AG08396 (cell line): ENCODE measurements around the gene LSAMP.
"Not testable (repeated sequence)": the region's sequence is repeated elsewhere in the genome, so short reads cannot be mapped to it uniquely, and the experiment has no call there.

ENCODE experiments used
- DNase-seq: peaks from one replicate; pipeline ENCODE4 v3.0.0; 2012; ENCODE audit warnings: low spot score, mixed read lengths

Gene LSAMP

GRCh38 chr3:115834068-115834467, 611.2 kb downstream of the LSAMP start:
- DNase-seq = peak; percentile 33

- DNase-seq = no peak
Observed at GRCh38 chr3:115833074-115833473, 612.2 kb downstream of the LSAMP start.

- DNase-seq = no peak
Observed at GRCh38 chr3:115832265-115832664, 613.0 kb downstream of the LSAMP start.

- DNase-seq = no peak
Observed at GRCh38 chr3:115831864-115832263, 613.4 kb downstream of the LSAMP start.

GRCh38 chr3:115830764-115831395, 614.4 kb downstream of the LSAMP start:
- DNase-seq = no peak

- no peak for DNase-seq
Observed at GRCh38 chr3:115828401-115828800, 616.9 kb downstream of the LSAMP start.

GRCh38 chr3:115827495-115827894, 617.8 kb downstream of the LSAMP start:
- DNase-seq = no peak

- no peak for DNase-seq
Observed at GRCh38 chr3:115825046-115825445, 620.2 kb downstream of the LSAMP start.

GRCh38 chr3:115823083-115823482, 622.2 kb downstream of the LSAMP start:
- DNase-seq = no peak

GRCh38 chr3:115822579-115822978, 622.7 kb downstream of the LSAMP start:
- no peak for DNase-seq

GRCh38 chr3:115819785-115820384, 625.4 kb downstream of the LSAMP start:
- peak; percentile 65 for DNase-seq

- DNase-seq = peak; percentile 60
Observed at GRCh38 chr3:115814778-115815380, 630.4 kb downstream of the LSAMP start.

GRCh38 chr3:115814006-115814405, 631.3 kb downstream of the LSAMP start:
- no peak for DNase-seq

- no peak for DNase-seq
Observed at GRCh38 chr3:115808816-115809215, 636.5 kb downstream of the LSAMP start.

GRCh38 chr3:115808244-115808643, 637.0 kb downstream of the LSAMP start:
- DNase-seq = no peak

GRCh38 chr3:115806501-115806900, 638.8 kb downstream of the LSAMP start:
- DNase-seq = no peak

- DNase-seq = no peak
Observed at GRCh38 chr3:115805520-115805919, 639.8 kb downstream of the LSAMP start.

- DNase-seq = peak; percentile 64
Observed at GRCh38 chr3:115804713-115805119, 640.6 kb downstream of the LSAMP start.

- no peak for DNase-seq
Observed at GRCh38 chr3:115804200-115804599, 641.1 kb downstream of the LSAMP start.

GRCh38 chr3:115803661-115804060, 641.6 kb downstream of the LSAMP start:
- no peak for DNase-seq

- DNase-seq = no peak
Observed at GRCh38 chr3:115800489-115801075, 644.7 kb downstream of the LSAMP start.

GRCh38 chr3:115800065-115800464, 645.2 kb downstream of the LSAMP start:
- not testable (repeated sequence) for DNase-seq
